Stimulated activated CD8-positive, alpha-beta memory T cell treated with anti-CD3 and anti-CD28 coated beads, Interleukin-15, amount 100 ng/mL, for 1 hour (primary cell): ENCODE measurements around the gene AMBRA1.
"Not testable (repeated sequence)": the region's sequence is repeated elsewhere in the genome, so short reads cannot be mapped to it uniquely, and the experiment has no call there.

Experiments used
- DNase-seq: peaks from one replicate; pipeline ENCODE4 v3.0.0-alpha.2; 2020; ENCODE audit warnings: low read depth

Gene AMBRA1

DNA sequence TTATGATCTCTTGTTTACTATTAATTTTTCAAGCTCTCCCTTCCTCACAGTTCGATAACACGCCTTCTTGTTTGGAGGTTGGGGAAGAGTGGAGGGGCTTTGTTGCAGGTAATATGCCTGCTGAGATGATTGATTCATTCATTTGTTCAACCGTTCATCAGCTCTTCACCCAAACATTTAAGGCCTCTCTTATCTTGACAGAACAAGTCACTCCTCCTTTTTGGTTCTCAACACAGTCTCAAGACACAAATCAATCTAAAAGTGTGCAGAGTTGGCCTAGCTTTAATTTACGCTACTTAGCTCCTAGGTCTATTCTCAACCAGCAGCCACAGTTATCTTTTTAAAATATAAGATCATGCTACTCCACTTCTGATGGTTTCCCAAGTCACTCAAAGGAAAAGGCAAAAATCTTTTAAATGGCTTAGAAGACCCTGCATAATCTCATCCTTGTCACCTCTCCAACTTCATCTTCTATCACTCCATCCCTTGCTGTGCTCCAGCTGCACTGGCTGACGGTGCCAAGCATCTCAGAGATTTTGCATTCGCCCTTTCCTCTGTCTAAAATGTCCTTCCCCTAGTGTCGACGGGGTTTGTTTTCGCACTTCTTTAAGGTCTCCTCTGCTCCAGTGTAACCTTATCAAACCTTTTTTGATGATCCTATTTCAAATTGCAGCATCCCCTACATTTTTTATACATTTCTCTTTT is 60.3 kb downstream of the AMBRA1 start:
- DNase-seq: no peak

DNA sequence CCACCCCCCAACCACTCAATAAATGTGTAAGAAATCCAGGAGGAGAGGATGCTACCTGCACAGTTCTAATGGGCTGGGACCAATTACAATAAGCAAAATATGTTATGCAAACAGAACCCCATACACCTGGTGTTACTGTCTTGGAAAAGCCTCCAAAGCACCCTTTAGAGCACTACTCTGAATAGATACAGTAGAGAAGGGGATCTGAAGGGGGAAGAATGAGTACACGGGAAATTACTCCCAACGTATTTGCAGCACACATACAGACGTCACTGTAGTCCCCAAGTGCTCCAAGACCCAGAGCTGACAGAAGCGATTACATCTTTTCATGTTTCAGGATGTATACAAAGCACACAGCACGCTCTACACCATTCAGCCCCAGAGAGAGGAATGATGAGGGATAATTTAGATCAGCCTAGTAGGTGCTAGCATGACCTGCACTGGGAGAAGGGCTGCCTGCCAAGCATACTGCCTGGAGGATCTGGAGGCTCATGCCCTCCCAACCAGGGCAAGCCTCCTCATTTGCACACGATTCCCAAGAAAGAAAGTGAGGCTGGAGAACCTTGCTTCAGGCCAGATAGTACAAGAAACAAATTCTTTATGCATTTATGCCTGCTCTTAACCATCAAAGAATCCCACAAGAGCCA is 63.8 kb downstream of the AMBRA1 start:
- no peak for DNase-seq

DNA sequence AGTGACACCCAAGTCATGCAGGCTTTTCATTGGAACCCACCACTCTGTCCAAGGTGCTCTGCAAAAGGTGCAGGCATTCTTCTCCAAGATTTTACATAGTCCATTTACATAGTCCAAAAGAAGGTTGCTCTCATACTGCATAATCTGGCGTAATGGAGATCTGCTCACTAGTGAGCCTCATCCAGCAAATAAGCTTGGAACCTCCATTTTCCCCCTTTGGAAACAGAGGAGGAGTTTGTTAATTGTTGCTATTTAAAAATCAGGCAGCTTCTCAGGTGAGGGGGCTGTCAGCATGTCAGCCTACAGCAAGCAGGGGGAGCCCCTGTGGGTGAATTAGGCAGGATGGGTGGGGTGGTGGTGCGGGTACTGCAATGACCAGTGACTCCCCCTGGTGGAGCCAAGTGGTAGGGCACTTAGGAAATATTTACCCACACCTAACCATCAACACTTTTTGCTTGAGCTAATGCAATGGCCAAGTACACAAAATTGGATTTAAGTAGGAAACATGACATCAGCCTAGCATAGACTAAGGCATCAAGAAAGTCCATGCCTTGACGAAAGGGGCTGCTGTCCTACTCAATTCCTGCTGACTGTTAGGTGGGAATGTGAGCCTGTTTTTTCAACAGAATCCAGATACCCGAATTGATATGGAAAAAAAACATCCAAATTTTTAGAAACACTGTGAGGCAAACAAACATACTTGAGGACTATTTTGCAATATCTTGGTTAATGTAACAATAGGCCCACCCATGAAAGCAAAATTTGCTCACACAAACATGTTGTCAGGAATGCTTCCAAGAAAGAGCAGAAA is 64.5 kb downstream of the AMBRA1 start:
- DNase-seq: peak; percentile 60

DNA sequence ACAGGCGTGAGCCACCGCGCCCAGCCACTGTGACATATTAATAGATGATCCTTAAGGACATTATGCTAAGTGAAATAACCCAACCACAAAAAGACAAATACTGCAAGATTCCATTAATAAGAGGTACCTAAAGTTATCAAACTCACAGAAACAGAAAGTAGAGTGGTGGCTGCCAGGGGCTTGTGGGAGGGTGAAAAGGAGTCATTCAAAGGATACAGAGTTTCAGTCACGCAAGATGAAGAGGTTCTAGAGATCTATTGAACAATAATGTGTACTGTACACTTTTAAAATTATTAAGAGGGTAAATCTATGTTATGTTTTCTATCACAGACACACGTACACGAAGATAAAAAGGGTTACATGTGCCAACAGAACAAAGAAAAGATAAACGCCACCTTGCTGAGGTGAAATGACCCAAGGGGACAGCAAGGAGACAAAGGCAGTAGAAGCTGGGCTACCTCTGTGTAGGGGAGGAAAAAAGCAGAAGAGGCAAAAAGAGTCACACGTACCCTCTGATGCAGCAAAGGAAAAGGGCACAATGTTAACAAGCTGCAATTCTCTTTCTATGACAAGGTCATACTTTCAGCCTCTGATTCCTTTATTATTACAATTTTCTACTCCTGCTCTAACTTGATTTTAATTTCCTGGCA is 65.3 kb downstream of the AMBRA1 start:
- DNase-seq: no peak

DNA sequence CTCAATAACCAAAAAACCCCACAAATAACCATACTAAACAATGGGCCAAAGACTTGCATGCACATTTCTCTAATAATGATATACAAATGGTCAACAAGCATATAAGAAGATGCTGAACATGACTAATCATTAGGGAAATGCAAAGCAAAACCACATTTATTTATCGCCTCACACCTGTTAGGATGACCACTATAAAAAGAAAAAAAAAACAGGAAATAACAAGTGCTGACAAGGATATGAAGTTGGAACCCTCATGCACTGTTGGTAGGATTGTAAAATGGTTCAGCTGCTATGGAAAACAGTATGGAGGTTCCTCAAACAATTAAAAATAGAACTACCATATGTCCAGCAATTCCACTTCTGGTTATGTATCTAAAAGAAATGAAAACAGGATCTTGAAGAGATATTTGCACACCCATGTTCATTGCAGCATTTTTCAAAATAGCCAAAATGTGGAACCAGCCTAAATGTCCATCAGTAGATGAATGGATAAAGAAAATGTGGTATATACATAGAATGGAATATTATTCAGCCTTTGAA is 66.2 kb downstream of the AMBRA1 start:
- no peak for DNase-seq

DNA sequence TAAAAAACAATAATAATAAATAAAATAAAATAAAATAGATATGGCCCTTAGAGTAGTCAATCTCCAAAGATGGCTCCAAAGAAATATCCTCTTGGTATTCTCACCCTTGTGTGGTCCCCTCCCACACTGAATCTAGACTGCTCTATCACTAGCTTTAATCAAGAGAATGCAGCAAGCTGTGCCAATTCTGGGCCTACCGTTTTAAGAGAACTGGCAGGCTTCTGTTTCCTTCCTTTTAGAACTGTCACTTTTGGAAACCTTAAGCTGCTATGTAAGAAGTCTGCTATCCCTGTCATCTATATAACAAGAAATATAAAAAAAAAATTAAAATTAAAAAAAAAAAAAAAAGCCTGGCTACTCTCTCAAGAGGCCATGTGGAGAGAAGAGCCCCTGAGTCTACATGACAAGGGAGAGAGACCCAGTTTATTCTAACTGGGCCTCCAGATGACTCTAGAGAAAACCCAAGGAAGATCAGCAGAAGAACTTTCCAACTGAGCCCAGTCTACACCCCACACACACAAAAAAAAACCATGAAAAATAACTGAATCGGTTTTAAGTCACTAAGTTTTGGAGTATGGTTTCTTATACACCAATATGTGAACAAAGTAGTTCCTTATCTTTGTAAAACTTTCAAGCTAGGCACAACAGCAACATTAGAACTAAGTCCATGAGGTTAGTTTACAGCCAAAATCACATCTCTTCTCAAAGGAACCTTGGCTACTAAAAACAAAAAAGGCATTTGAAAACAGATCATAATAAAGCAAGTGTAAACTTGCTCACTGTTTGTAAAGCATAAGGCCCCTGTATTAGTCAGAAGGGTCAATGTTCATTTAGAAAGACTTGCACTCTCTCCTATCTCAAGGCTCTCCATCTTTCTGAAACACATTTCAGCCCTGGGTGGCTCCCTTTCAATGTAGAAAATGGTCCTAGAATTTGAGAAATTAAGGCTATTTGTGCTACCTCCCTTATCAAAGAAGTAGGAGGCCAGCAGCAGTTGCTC is 67.3 kb downstream of the AMBRA1 start:
- DNase-seq: no peak

DNA sequence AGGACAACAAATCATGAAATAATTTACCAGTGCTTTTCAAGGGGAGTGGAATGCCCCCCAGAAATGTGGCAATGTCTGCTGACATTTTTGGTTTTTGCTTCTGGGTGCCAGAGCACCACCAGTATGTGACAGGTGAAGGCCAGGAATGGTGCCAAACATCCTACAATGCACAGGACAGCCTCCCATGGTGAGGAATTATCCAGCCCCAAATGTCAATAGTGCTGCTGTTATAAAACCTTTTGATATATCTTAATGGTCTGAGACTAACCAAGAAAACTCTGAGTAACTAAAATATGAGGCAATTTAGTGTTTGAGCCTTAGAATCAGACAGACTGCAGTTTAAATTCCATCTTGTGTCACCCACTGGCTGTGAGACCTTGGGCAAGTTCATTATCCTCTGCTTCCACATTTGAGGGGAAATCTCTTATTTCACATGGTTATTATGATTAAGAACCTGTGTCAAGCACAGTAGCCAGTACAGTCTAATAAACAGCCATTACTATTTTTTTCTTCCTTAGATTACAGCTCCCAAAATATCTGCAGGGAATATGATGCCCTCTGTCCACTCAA is 69.5 kb downstream of the AMBRA1 start:
- DNase-seq: no peak

DNA sequence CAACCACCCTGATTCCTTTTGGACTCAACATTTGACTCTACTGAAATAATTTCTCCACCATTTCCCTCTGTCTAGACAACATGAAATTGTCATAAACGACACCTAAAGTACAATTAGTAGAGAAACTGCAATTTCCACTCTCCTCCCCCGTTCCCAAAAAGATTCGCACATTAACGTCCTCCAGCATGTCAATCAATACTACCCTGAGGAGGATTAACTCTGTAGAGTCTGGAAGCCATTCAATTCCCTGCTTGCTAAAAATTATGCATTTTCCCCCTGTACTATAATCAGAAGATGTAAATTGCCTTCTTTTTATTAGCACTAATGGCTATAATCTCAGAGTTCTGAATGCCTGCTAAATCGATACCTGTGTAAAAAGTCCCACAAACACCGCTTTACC is 70.5 kb downstream of the AMBRA1 start:
- no peak for DNase-seq

DNA sequence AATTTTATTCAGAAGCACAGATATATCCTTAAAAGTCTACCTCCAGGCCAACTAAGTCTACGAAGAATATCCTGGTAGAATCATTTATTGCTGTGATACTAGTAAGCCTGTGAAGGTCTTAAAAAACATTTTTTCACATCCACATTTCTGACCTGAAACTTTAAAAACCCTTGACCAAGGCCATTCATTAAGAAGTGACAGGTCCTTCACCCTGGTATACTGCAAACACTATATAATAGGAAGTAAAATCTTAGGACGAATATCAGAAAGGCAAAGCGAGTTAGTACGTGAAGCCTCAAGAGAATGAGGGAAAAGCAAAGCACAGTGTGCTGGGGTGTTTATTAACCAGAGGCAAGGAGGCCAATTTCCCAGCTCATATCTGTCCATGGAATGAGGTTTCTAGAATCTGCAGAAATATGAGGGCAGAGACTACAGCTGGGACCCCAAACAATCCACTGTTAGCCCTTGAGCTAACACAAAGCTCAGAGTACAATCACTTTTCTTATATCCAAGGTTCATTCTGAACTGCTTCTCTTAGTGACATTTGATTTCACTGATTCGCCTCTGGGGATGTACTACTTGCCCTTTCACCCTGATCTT is 71.0 kb downstream of the AMBRA1 start:
- no peak for DNase-seq

DNA sequence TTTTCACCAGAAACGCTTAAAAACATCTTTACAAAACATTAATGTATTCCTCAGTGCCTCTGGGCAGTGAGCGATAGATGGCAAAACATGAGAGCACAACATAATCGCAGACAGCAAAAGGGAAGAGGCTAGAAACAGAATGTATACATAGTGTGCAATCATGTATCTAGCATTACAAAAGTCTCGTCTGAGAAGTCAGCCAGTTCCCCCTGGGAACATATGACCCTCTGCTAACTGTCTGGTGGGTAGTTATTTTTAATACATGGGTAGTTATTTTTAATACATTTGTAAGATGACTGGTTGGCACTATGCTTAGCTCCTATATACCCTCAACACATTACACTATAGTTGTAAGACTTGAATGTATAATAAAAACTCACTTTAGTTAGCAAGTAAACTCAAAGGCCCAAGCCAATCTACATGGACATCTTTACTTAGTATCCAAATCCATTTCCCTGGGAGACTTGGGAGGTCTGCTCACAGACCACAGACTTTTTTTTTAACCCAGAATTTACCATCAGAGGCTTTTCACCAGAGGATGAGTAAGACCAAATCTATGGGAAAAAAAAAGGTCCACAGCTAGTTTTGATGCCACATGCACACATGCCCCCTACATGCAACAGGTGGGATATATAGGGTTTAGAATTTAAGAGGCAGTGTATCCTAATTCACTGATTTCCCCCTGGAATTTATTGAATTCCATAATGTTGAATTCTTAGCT is 71.7 kb downstream of the AMBRA1 start:
- DNase-seq: no peak

DNA sequence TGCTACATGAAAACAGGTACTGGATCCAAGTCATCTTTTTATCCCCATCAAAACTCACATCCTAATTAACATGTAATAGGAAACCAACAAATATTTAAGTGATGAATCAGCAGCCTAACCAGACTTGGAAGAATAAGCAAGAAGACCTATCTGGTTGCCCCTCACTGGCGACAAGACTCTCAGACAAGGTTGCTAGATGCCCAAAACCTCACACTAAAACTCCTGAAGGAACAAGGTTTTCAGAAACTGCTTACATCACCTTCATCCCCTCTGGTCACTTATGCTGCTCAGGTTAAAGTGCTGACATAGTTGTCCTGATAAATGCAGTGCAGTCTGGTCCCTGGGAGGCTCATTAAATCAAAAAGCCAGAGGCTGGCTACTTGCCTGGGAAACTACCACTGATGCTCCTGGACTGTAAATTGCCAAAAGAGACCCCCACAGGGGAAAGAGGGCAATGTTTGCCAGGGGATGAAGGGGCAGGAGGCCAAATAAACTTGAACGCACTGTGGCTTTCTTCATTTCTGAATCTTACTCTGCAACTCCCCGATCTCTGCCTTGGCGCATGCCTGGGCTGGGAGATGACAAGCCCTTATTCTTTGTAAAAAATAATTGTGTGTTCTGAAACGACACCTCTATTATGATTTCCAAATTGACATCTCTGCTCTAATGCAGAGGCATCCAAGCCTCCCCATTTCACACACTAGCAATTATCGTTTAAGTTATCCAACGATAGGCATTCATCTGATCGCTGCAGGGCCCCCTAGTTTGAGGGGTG is 72.7 kb downstream of the AMBRA1 start:
- DNase-seq: no peak

DNA sequence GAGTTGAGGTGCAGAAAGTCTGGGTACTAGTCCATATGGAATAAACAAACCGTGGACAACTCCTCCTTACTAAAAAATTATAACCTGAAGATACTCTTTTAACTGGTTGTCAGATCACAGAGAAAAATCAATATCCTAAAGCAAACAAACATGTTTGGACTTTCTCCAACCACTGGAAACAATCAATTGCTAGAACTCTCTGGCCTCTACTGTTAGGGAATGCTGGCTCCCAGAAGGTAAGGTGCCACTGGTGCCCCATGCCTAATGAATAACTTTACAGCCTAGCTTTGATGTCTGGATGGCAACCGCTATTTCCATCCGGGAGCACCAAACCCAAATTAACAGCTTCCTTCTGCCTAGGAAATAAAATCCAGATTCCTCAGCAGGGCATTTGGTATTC is 74.5 kb downstream of the AMBRA1 start:
- DNase-seq: no peak

DNA sequence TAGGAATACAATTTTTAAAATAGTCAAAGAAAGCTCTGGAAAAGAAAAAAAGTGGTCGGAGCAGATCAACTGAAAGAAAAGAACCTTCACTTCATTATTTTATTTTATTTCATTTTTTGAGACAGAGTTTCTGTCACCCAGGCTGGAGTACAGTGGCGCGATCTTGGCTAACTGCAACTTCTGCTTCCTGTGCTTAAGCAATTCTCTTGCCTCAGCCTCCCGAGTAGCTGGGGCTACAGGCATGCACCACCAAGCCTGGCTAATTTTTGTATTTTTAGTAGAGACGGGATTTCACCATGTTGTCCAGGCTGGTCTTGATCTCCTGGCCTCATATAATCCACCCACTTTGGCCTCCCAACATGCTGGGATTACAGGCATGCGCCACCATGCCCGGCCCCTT is 74.9 kb downstream of the AMBRA1 start:
- not testable (repeated sequence) for DNase-seq

DNA sequence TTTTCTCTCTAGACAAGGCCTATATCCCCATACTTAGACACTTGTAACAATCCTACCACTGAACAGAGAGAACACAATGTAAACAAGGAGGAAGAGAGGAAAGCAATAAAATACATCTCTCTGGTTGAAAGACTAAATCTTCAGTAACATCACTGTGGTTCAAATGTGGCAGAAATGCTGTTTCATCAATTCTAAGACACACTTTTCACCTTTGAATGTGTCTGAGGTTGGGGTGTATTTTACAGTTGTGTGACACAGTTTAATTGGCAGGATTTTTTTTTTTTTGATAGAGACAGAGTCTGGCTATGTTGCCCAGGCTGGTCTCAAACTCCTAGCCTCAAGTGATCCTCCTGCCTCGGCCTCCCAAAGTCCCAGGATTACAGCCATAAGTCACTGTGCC is 79.5 kb downstream of the AMBRA1 start:
- DNase-seq: no peak

DNA sequence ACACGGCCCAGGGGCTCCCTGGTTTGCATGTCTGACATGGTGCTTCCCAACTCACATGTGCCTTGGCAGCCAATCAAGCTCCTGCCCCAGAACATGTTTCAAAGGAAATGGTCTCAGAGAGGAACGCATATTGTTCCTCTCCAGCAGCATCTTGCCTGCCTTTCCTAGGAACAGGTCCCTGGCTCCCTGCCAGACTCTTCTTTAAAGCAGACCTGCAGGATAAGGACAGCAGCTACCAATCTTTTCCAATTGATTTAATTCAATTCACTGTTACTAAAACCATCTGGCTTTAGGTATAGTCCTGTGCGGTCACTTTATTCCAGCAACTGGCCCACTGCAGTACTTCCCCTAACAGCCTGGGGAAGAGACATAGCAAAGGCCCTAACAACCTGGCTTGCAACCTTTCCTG is 79.9 kb downstream of the AMBRA1 start:
- no peak for DNase-seq

DNA sequence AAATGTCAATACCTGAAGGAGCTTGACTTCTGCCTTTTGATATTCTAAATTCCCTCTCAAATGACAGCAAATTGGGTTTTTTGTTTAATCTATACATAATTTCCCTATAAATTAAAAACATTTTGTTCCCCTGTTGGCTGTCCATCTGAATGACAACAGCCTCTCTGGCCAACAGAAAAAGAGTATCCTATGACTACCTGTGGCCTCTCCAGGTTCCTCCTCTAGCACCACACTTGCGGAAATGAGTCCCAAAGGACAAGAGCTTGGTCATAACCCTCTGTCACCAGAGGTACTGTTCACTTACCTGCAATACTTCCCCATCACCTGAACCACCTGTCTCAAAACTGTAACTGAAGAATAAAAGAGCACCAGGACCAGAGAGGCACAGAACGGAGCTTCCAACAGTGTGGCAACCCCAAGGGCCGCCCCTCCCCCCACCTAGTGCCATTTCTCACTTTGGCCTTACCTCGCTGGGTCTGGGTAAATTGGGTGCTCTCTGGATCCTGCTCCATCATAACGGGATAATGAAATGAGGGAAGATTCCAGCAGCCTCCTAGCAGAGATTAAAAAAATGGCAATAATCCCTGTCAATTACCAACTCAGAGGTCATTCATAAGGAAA is 81.5 kb downstream of the AMBRA1 start:
- DNase-seq: no peak

DNA sequence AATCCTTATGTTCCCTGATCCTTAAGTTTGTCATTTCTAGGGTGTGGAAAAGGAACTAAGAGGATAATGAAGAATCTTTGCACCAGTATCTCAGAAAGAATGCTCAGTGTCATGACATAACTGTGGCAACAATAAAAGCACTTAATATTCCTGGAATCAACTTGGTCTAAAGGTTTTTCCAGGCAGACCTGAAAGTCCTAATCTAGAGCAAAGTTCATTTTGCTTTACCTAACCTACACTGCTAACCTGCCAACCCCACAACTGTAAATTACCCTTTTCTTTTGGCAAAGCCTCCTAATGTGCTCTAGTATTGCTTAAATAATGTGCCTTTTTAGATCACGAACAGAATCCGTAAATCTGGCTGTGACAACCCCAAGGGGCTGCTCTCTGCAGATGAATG is 82.5 kb downstream of the AMBRA1 start:
- DNase-seq: no peak

DNA sequence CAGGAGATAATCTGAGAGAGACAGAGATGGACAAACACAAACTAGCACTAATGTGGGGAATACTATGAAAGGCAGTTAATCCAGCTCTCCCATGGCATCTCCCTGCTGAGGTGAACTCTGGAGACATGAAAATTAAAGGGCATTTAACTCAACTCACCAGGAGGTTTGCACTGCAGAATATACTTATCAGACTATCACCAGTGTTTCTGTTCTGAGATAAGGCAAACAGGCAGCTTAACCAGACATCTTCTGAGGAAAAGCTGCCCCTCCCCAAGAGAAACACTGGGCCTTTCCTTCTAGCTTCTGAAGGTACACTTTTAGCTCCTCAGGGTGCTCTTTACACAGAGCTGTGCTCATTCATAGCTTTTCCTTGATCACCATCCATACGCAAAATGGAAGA is 85.5 kb downstream of the AMBRA1 start:
- no peak for DNase-seq

DNA sequence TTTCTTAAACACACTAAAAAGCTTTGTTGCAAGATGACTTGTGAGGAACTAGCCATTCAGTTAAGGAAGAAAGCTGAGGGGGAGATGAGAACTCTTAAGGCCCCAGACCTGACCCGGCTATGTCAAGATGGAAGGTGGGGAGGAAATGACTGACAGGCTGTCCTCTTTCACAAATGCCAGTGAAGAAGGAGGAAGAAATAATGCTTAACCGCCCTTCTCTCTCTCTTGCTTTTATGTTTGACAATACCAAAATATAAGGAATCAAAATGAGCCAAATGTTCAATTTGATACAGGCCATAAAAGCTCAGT is 87.4 kb downstream of the AMBRA1 start:
- DNase-seq: no peak
